Hepatocyte (in vitro differentiated cells): ENCODE data around the gene C2orf92. TPM values are rescaled to one million over a fixed set of nuclear protein-coding genes. Genes with fewer than 3 reads are reported as not detected.

Experiments
- DNase-seq: peaks from one replicate; pipeline ENCODE4 v3.0.0-alpha.2; 2016; ENCODE audit warnings: low spot score
- H2AFZ ChIP-seq: fragments of 200-600 bp; sonication (generic); 2 replicates; pipeline ENCODE4 v1.6.0; 2016; ENCODE audit warnings: antibody characterized with exemption, mild to moderate bottlenecking
- H3K27ac ChIP-seq: fragments of 200-600 bp; sonication (generic); 2 replicates; pipeline ENCODE4 v1.5.1; 2016; ENCODE audit warnings: mild to moderate bottlenecking
- H3K27me3 ChIP-seq: fragments of 200-600 bp; sonication (generic); 2 replicates; pipeline ENCODE4 v1.6.1; 2016
- H3K36me3 ChIP-seq: fragments of 200-600 bp; sonication (generic); replicated peaks from 2 replicates; pipeline ENCODE4 v1.5.1; 2016; ENCODE audit warnings: low read depth; ENCODE audit not compliant: insufficient read depth
- H3K4me1 ChIP-seq: fragments of 200-600 bp; sonication (generic); 2 replicates; pipeline ENCODE4 v1.5.1; 2016; ENCODE audit warnings: mild to moderate bottlenecking, moderate library complexity; ENCODE audit not compliant: insufficient read depth
- H3K4me2 ChIP-seq: fragments of 200-600 bp; sonication (generic); 2 replicates; pipeline ENCODE4 v1.6.0; 2016
- H3K4me3 ChIP-seq: fragments of 200-600 bp; sonication (generic); 2 replicates; pipeline ENCODE4 v1.5.1; 2016; ENCODE audit warnings: mild to moderate bottlenecking
- H3K79me2 ChIP-seq: fragments of 200-600 bp; sonication (generic); 2 replicates; pipeline ENCODE4 v1.6.0; 2017; ENCODE audit warnings: mild to moderate bottlenecking
- H3K9me2 ChIP-seq: fragments of 200-600 bp; sonication (generic); replicated peaks from 2 replicates; pipeline ENCODE4 v1.6.0; 2017; ENCODE audit warnings: mild to moderate bottlenecking; ENCODE audit not compliant: insufficient read depth
- H3K9me3 ChIP-seq: fragments of 200-600 bp; sonication (generic); 2 replicates; pipeline ENCODE4 v1.5.1; 2016; ENCODE audit warnings: low read depth, mild to moderate bottlenecking
- H4K20me1 ChIP-seq: fragments of 200-600 bp; sonication (generic); 2 replicates; pipeline ENCODE4 v1.6.0; 2016; ENCODE audit warnings: mild to moderate bottlenecking; ENCODE audit not compliant: insufficient read depth, poor library complexity, severe bottlenecking
- CTCF ChIP-seq: fragments of 200-600 bp; sonication (generic); IDR thresholded peaks from 2 replicates; pipeline ENCODE4 v1.5.1; 2016; ENCODE audit warnings: antibody characterized with exemption, mild to moderate bottlenecking; ENCODE audit not compliant: poor library complexity
- EZH2 ChIP-seq: fragments of 200-600 bp; sonication (generic); IDR thresholded peaks from 2 replicates; pipeline ENCODE4 v1.6.1; 2016; ENCODE audit warnings: antibody characterized with exemption, mild to moderate bottlenecking, borderline replicate concordance
- EZH2phosphoT487 ChIP-seq: fragments of 200-600 bp; sonication (generic); IDR thresholded peaks from one replicate; pipeline ENCODE4 v1.6.1; 2018; ENCODE audit warnings: antibody characterized with exemption, mild to moderate bottlenecking, low read depth, moderate library complexity; ENCODE audit not compliant: unreplicated experiment, severe bottlenecking
- WGBS: methylation state at CpG from one replicate; pipeline ENCODE4 v1.1.6; 2016; ENCODE audit warnings: low lambda C conversion rate; ENCODE audit errors: missing lambda C conversion rate; 5-methylcytosine and 5-hydroxymethylcytosine counted together
- polyA plus RNA-seq: library from polyadenylated mRNA; unstranded; fragments of >200 nt; fragmentation: Nextera tagmentation; extraction: Ambion mirVana; gene quantifications from 2 replicates; pipeline ENCODE4 v1.2.1, GENCODE V29; 2016
- total RNA-seq: library from RNA; depleted of rRNA; stranded (reverse); fragments of >200 nt; gene quantifications from 2 replicates; pipeline ENCODE4 v1.2.3, GENCODE V29; 2014

C2orf92 gene
- total and polyA plus RNA-seq, 2 experiments from 2014 or later = 2.1 to 4.5 TPM

GRCh38 chr2:97695744-97696143 is 26.2 kb downstream of the C2orf92 start:
- no peak for DNase-seq
- no peak for TF ChIP-seq EZH2
- no peak for TF ChIP-seq CTCF
- TF ChIP-seq EZH2phosphoT487 = no peak
- no peaks in the 10 kb centered on the region for H3K9me3 ChIP-seq
- no peaks in the 10 kb centered on the region for H3K27me3 ChIP-seq
- H3K4me3 ChIP-seq = no peak overlapping the region
- no peaks in the 10 kb centered on the region for H3K36me3 ChIP-seq
- H3K4me1 ChIP-seq = no peaks in the 10 kb centered on the region
- 94% methylated on average over 5 of the region's 5 CpGs for WGBS
- H3K79me2 ChIP-seq = no peaks in the 10 kb centered on the region
- H3K27ac ChIP-seq = no peak overlapping the region
- H4K20me1 ChIP-seq = no peaks in the 10 kb centered on the region
- no peaks in the 10 kb centered on the region for H3K9me2 ChIP-seq
- H3K4me2 ChIP-seq = no peak overlapping the region
- H2AFZ ChIP-seq = no peak overlapping the region

GRCh38 chr2:97697252-97698235 is 28.0 kb downstream of the C2orf92 start:
- peak; percentile 92 for DNase-seq
- H3K36me3 ChIP-seq = no peaks in the 10 kb centered on the region
- H3K4me3 ChIP-seq = no peak overlapping the region
- H3K4me2 ChIP-seq = peak overlapping the region; percentile 65
- TF ChIP-seq EZH2 = no peak
- TF ChIP-seq CTCF = peak; percentile 97
- H3K79me2 ChIP-seq = no peaks in the 10 kb centered on the region
- H3K27ac ChIP-seq = no peak overlapping the region
- no peaks in the 10 kb centered on the region for H4K20me1 ChIP-seq
- WGBS = 30% methylated on average over 14 of the region's 14 CpGs
- H2AFZ ChIP-seq = no peak overlapping the region
- no peaks in the 10 kb centered on the region for H3K27me3 ChIP-seq
- no peaks in the 10 kb centered on the region for H3K9me2 ChIP-seq
- no peaks in the 10 kb centered on the region for H3K9me3 ChIP-seq
- no peaks in the 10 kb centered on the region for H3K4me1 ChIP-seq

- H3K27ac ChIP-seq = no peak overlapping the region
- no peak for DNase-seq
- no peaks in the 10 kb centered on the region for H3K36me3 ChIP-seq
- 64% methylated on average over 4 of the region's 4 CpGs for WGBS
- no peaks in the 10 kb centered on the region for H4K20me1 ChIP-seq
- H3K27me3 ChIP-seq = no peaks in the 10 kb centered on the region
- H3K79me2 ChIP-seq = no peaks in the 10 kb centered on the region
- no peak overlapping the region for H2AFZ ChIP-seq
- H3K9me2 ChIP-seq = no peaks in the 10 kb centered on the region
- H3K4me1 ChIP-seq = no peaks in the 10 kb centered on the region
- TF ChIP-seq EZH2phosphoT487 (no peak), EZH2 (no peak), CTCF (no peak)
- H3K4me3 ChIP-seq = no peak overlapping the region
- no peak overlapping the region for H3K4me2 ChIP-seq
- no peaks in the 10 kb centered on the region for H3K9me3 ChIP-seq
These were observed 29.0 kb downstream of the C2orf92 start for GRCh38 chr2:97698530-97698929.
